ENCODE measurements around the gene PHPT1. TPM values are rescaled to one million over a fixed set of nuclear protein-coding genes. Genes with fewer than 3 reads are reported as not detected.
"Not testable (repeated sequence)": the region's sequence is repeated elsewhere in the genome, so short reads cannot be mapped to it uniquely, and the experiment has no call there.

Gene PHPT1
- total and polyA plus RNA-seq, 2 donors: 43.9 to 105 TPM

GRCh38 chr9:136827794-136828473 is 21.3 kb upstream of the PHPT1 start:
- H3K27ac ChIP-seq (ENCODE audit: low read depth): no peak overlapping the region
- H3K36me3 ChIP-seq (ENCODE audit: insufficient read depth): no peaks in the 10 kb centered on the region
- no peak for DNase-seq (ENCODE audit: extremely low spot score)
- H3K4me3 ChIP-seq (ENCODE audit: low read depth, low read length): no peak overlapping the region
- WGBS: 88% methylated on average over 14 of the region's 14 CpGs
- H3K4me1 ChIP-seq (ENCODE audit: insufficient read depth): no peaks in the 10 kb centered on the region

GRCh38 chr9:136828474-136829140 is 20.6 kb upstream of the PHPT1 start:
- Histone ChIP-seq H3K36me3 (ENCODE audit: insufficient read depth) (no peaks in the 10 kb centered on the region), H3K4me3 (ENCODE audit: low read depth, low read length) (no peak overlapping the region), H3K4me1 (ENCODE audit: insufficient read depth) (no peaks in the 10 kb centered on the region), H3K27ac (ENCODE audit: low read depth) (no peak overlapping the region)
- DNase-seq (ENCODE audit: extremely low spot score): no peak
- WGBS: 92% methylated on average over 31 of the region's 31 CpGs

- Histone ChIP-seq H3K36me3 (ENCODE audit: insufficient read depth) (no peaks in the 10 kb centered on the region), H3K27ac (ENCODE audit: low read depth) (no peak overlapping the region)
Measured at GRCh38 chr9:136829412-136829811, 19.8 kb upstream of the PHPT1 start.

GRCh38 chr9:136829981-136830885 is 19.0 kb upstream of the PHPT1 start:
- 93% methylated on average over 41 of the region's 41 CpGs for WGBS
- Histone ChIP-seq H3K4me3 (ENCODE audit: low read depth, low read length) (no peak overlapping the region), H3K36me3 (ENCODE audit: insufficient read depth) (no peaks in the 10 kb centered on the region), H3K27ac (ENCODE audit: low read depth) (no peak overlapping the region), H3K4me1 (ENCODE audit: insufficient read depth) (no peaks in the 10 kb centered on the region)
- no peak for DNase-seq (ENCODE audit: extremely low spot score)

More at GRCh38 chr9:136829412-136829811, 19.8 kb upstream of the PHPT1 start:
- Histone ChIP-seq H3K4me1 (ENCODE audit: insufficient read depth) (no peaks in the 10 kb centered on the region), H3K4me3 (ENCODE audit: low read depth, low read length) (no peak overlapping the region)
- no peak for DNase-seq (ENCODE audit: extremely low spot score)
- WGBS: 92% methylated on average over 14 of the region's 14 CpGs

GRCh38 chr9:136831002-136831719 is 18.0 kb upstream of the PHPT1 start:
- H3K4me3 ChIP-seq (ENCODE audit: low read depth, low read length): no peak overlapping the region
- no peak overlapping the region for H3K27ac ChIP-seq (ENCODE audit: low read depth)
- no peaks in the 10 kb centered on the region for H3K36me3 ChIP-seq (ENCODE audit: insufficient read depth)
- DNase-seq (ENCODE audit: extremely low spot score): no peak
- H3K4me1 ChIP-seq (ENCODE audit: insufficient read depth): no peaks in the 10 kb centered on the region
- 94% methylated on average over 30 of the region's 30 CpGs for WGBS

- H3K4me1 ChIP-seq (ENCODE audit: insufficient read depth): no peaks in the 10 kb centered on the region
- no peaks in the 10 kb centered on the region for H3K36me3 ChIP-seq (ENCODE audit: insufficient read depth)
- H3K27ac ChIP-seq (ENCODE audit: low read depth): no peak overlapping the region
- no peak overlapping the region for H3K4me3 ChIP-seq (ENCODE audit: low read depth, low read length)
- WGBS: 90% methylated on average over 23 of the region's 23 CpGs
- DNase-seq (ENCODE audit: extremely low spot score): no peak
Measured at GRCh38 chr9:136831720-136832104, 17.5 kb upstream of the PHPT1 start.

- no peak for DNase-seq (ENCODE audit: extremely low spot score)
- WGBS: 93% methylated on average over 9 of the region's 9 CpGs
- Histone ChIP-seq H3K4me1 (ENCODE audit: insufficient read depth) (no peaks in the 10 kb centered on the region), H3K27ac (ENCODE audit: low read depth) (no peak overlapping the region), H3K4me3 (ENCODE audit: low read depth, low read length) (no peak overlapping the region), H3K36me3 (ENCODE audit: insufficient read depth) (no peaks in the 10 kb centered on the region)
Measured at GRCh38 chr9:136832581-136832980, 16.6 kb upstream of the PHPT1 start.

GRCh38 chr9:136833381-136834048 is 15.7 kb upstream of the PHPT1 start:
- not testable (repeated sequence) for H3K36me3 ChIP-seq (ENCODE audit: insufficient read depth); DNase-seq (ENCODE audit: extremely low spot score); H3K4me1 ChIP-seq (ENCODE audit: insufficient read depth); H3K27ac ChIP-seq (ENCODE audit: low read depth); H3K4me3 ChIP-seq (ENCODE audit: low read depth, low read length)
- 82% methylated on average over 16 of the region's 16 CpGs for WGBS

DNA sequence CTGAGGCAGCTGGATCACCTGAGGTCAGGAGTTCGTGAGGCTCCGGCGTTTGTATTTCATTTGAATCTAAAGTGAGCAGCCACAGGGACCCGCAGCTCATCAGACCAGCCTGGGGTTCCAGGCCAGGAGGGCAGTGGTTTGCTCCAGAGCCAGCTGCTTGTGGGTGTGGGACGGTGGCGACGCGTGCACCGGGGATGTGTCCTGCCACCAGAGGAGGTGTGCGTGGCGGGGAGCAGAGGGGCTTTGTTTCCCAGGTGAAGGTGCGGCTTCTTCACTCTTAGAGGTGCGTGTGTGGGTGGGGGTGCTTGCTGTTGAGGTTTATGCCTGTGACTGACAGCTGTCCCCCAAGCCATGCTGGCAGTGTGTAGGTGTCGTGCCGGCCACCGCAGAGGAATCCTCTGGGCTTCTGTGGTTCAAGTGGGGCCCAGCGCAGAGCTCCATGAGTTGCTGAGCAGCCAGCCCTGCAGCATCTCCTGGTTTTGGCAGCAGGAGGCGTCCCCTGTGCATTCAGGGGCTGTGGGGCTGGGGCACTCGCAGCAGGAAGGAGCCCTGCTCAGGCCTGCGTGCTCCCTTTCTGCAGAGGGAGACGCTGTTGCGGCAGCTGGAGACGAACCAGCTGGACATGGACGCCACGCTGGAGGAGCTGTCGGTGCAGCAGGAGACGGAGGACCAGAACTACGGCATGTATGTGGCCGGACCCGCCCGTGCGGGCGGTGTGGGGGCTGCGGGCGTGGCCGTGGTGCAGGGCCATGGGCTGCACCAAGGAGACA is 13.9 kb upstream of the PHPT1 start:
- no peaks in the 10 kb centered on the region for H3K36me3 ChIP-seq (ENCODE audit: insufficient read depth)
- no peak overlapping the region for H3K27ac ChIP-seq (ENCODE audit: low read depth)
- no peak for DNase-seq (ENCODE audit: extremely low spot score)
- H3K4me3 ChIP-seq (ENCODE audit: low read depth, low read length): no peak overlapping the region
- H3K4me1 ChIP-seq (ENCODE audit: insufficient read depth): no peaks in the 10 kb centered on the region
- 88% methylated on average over 36 of the region's 36 CpGs for WGBS

GRCh38 chr9:136835932-136836904 is 13.0 kb upstream of the PHPT1 start:
- Histone ChIP-seq H3K4me3 (ENCODE audit: low read depth, low read length) (no peak overlapping the region), H3K36me3 (ENCODE audit: insufficient read depth) (no peaks in the 10 kb centered on the region), H3K27ac (ENCODE audit: low read depth) (no peak overlapping the region), H3K4me1 (ENCODE audit: insufficient read depth) (no peaks in the 10 kb centered on the region)
- no peak for DNase-seq (ENCODE audit: extremely low spot score)
- WGBS: 89% methylated on average over 21 of the region's 21 CpGs

DNA sequence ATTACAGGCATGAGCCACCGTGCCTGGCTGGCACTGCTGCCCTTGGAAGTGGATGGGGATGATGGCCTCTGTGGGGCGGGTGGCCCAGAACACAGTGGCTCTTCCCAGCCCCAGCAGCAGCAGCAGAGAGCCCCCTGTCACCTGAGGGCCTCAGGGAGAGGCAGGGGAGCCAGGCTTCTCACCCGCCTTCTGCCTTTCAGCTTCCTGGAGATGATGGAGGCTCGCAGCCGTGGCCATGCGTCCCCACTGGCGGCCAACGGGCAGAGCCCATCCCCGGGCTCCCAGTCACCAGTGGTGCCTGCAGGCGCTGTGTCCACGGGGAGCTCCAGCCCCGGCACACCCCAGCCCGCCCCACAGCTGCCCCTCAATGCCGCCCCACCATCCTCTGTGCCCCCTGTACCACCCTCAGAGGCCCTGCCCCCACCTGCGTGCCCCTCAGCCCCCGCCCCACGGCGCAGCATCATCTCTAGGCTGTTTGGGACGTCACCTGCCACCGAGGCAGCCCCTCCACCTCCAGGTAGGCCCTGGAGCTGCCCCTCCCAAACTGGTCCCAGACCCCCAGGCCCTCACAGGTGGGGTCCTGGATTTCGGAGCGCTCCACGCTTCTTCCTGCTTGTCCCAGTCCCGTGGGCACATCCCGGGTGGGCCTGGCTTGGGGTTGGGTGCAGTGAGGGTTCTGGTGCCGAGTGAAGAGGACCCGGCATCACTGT is 11.9 kb upstream of the PHPT1 start:
- Histone ChIP-seq H3K27ac (ENCODE audit: low read depth) (no peak overlapping the region), H3K4me3 (ENCODE audit: low read depth, low read length) (no peak overlapping the region), H3K4me1 (ENCODE audit: insufficient read depth) (no peaks in the 10 kb centered on the region), H3K36me3 (ENCODE audit: insufficient read depth) (no peaks in the 10 kb centered on the region)
- WGBS: 90% methylated on average over 27 of the region's 27 CpGs
- DNase-seq (ENCODE audit: extremely low spot score): no peak
